Right lobe of liver (tissue), 6 donors: ENCODE measurements around the gene MYZAP. TPM values are rescaled to one million over a fixed set of nuclear protein-coding genes. Genes with fewer than 3 reads are reported as not detected.

ENCODE experiments used
- ATAC-seq, 4 donors: fragments of 200-7000 bp; cut with Tn5 transposase; one replicate each; pipeline ENCODE4 v1.9.1; 2020; ENCODE audit warnings: mild to moderate bottlenecking in 4 of 4, moderate library complexity in 4 of 4
- DNase-seq, 3 donors: peaks; one replicate each; pipeline ENCODE4 v3.0.0-alpha.2; 2020
- H3K27ac ChIP-seq, 3 donors: fragments of 200-600 bp; one replicate each; pipeline ENCODE4 v1.8.0; 2022
- H3K27me3 ChIP-seq, 2 donors: fragments of 200-600 bp; one replicate each; pipeline ENCODE4 v1.8.0; 2022
- H3K36me3 ChIP-seq, 4 donors: fragments of 200-600 bp; sonication (generic) in 1 of 4; one replicate each; pipeline versions ENCODE4 v1.5.1 to v1.8.0; 2017 to 2022; ENCODE audit warnings: control low read depth in 1 of 4
- H3K4me1 ChIP-seq, 4 donors: fragments of 200-600 bp; sonication (generic) in 1 of 4; one replicate each; pipeline versions ENCODE4 v1.5.1 to v1.8.0; 2017 to 2022; ENCODE audit warnings: control low read depth in 1 of 4
- H3K4me3 ChIP-seq, 3 donors: fragments of 200-600 bp; one replicate each; pipeline ENCODE4 v1.8.0; 2022
- H3K9me3 ChIP-seq, 4 donors: fragments of 200-600 bp; sonication (generic) in 1 of 4; one replicate each; pipeline versions ENCODE4 v1.5.1 to v1.8.0; 2017 to 2022; ENCODE audit warnings: control low read depth in 1 of 4
- CTCF ChIP-seq, 4 donors: fragments of 200-600 bp in 3 of 4; fragments of 450-650 bp in 1 of 4; IDR thresholded peaks; one replicate each; pipeline versions ENCODE4 v1.5.1 to v1.8.0; 2016 to 2022; ENCODE audit warnings: antibody characterized with exemption in 4 of 4, mild to moderate bottlenecking in 2 of 4
- POLR2A ChIP-seq: fragments of 450-650 bp; IDR thresholded peaks from one replicate; pipeline ENCODE4 v1.6.1; 2017; ENCODE audit warnings: antibody characterized with exemption, mild to moderate bottlenecking
- WGBS: methylation state at CpG from one replicate; pipeline ENCODE4 v1.1.6; 2018; ENCODE audit warnings: low coverage, low lambda C conversion rate; ENCODE audit not compliant: insufficient coverage; ENCODE audit errors: missing lambda C conversion rate; 5-methylcytosine and 5-hydroxymethylcytosine counted together
- intact Hi-C, 2 donors: fragments of 100-400 bp; cut with DNase I; formaldehyde crosslinking; loops; one replicate each; pipeline versions ENCODE4 v1.11.2 to v1.14.1; 2022
- total RNA-seq, 6 experiments: library from RNA; depleted of rRNA in 2 of 6; stranded (reverse); fragments of >200 nt in 2 of 6; fragmentation: NEBNext Ultra II Directional in 3 of 6; extraction: Animal tissue kit (Norgen Biotek cat#: 25700) in 3 of 6; gene quantifications; one replicate each; pipeline versions ENCODE4 v1.1.0 to v1.2.4, GENCODE V29; 2016 to 2023
- donor health status: DM: no; HTN: yes; CAD: no.
- donor health status: DM: no; HTN: no; CAD: no.
- donor health status: DM: no; HTN: no; CAD: no.
- donor health status: DM: no; HTN: yes; CAD: no.
- donor health status: DM: no; HTN: yes; CAD: no.

Gene MYZAP
- total RNA-seq, 6 experiments from 2014 or later = 0.24 to 0.65 (median 0.61) TPM; not detected in 2

DNA sequence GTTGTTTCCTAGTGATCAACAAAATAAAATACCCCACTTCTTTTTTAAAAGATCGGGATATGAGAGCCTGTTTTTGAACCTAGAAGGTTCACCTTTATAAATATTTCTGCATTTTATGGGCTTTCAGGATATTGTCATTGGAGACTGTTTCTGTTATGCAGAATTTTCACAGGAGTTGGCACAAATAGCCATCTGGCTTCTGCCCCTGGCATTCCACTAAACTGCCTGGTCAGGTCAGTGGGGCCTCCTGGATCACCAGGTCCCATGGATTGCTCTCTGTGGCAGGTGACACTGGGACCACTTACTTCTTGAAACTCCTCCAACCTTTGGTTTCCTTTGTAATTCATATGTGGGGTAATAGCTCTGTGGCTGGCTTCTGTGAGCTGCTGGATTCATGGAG is 89.3 kb downstream of the MYZAP start:
- WGBS = 89% methylated on average over 1 of the region's 1 CpG
- DNase-seq (no peak), ATAC-seq (no peak)
- Histone ChIP-seq H3K27me3 (no peaks in the 10 kb centered on the region), H3K9me3 (no peaks in the 10 kb centered on the region), H3K27ac (no peak overlapping the region), H3K4me3 (no peak overlapping the region), H3K4me1 (no peaks in the 10 kb centered on the region), H3K36me3 (no peaks in the 10 kb centered on the region)
- intact Hi-C loops = no loop called here
- TF ChIP-seq CTCF (IDR thresholded peaks at IDR 0.05) = no peak
- no peak for TF ChIP-seq POLR2A

GRCh38 chr15:57683481-57683880 is 91.8 kb downstream of the MYZAP start:
- no peak overlapping the region for H3K27ac ChIP-seq

DNA sequence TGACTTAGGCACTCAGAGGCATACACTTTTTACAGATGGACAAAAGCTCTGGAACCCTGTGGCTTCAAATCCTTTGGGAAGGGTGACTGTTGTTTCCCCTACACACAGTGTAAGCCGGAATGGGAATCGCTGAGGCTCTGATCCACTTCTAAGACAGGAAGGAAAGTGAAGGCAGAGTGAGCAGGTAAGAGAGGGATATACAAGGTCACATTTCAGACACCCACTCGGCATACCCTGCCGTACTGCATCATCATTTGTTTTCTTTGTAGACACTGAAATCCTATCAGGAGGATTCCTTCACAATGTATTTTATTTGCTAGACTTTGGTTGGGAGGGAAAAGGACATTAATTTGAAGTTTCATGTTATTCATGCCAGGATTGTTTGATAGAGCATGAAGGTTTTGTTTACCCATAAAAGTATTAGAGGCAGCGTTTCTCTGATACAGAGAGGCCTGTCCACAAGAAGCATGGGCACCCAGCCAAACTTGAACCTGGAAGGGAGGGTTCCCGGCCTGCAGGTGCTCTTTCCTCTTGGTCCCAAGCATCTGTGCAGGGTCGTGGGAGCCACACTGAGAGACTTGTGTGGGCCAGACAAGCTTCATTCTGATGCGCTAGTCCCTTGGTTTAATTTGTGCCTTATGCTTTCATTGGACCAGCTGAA is 92.9 kb downstream of the MYZAP start:
- no peak for DNase-seq
- no peak overlapping the region for H3K4me3 ChIP-seq
- no peak overlapping the region for H3K27ac ChIP-seq
- no peaks in the 10 kb centered on the region for H3K9me3 ChIP-seq
- no peaks in the 10 kb centered on the region for H3K36me3 ChIP-seq
- no peaks in the 10 kb centered on the region for H3K27me3 ChIP-seq
- no peaks in the 10 kb centered on the region for H3K4me1 ChIP-seq
- no peak for TF ChIP-seq CTCF (IDR thresholded peaks at IDR 0.05)
- TF ChIP-seq POLR2A = no peak
- no peak for ATAC-seq
- 85% methylated on average over 8 of the region's 8 CpGs for WGBS
- intact Hi-C loops = no loop called here

More at GRCh38 chr15:57683481-57683880, 91.8 kb downstream of the MYZAP start:
- ATAC-seq (no peak), DNase-seq (no peak)
- Histone ChIP-seq H3K4me1 (no peaks in the 10 kb centered on the region), H3K9me3 (no peaks in the 10 kb centered on the region), H3K36me3 (no peaks in the 10 kb centered on the region), H3K4me3 (no peak overlapping the region), H3K27me3 (no peaks in the 10 kb centered on the region)
- TF ChIP-seq CTCF (IDR thresholded peaks at IDR 0.05) = no peak
- TF ChIP-seq POLR2A = no peak
- 77% methylated on average over 1 of the region's 1 CpG for WGBS
- intact Hi-C loops = no loop called here

- ATAC-seq = no peak
- no peak overlapping the region for H3K27ac ChIP-seq
Observed at GRCh38 chr15:57685306-57686095, 93.8 kb downstream of the MYZAP start.

More at GRCh38 chr15:57685306-57686095, 93.8 kb downstream of the MYZAP start:
- no peaks in the 10 kb centered on the region for H3K36me3 ChIP-seq
- TF ChIP-seq CTCF (IDR thresholded peaks at IDR 0.05) (no peak), POLR2A (no peak)
- no peaks in the 10 kb centered on the region for H3K4me1 ChIP-seq
- no peak overlapping the region for H3K4me3 ChIP-seq
- intact Hi-C loops = no loop called here
- no peaks in the 10 kb centered on the region for H3K27me3 ChIP-seq
- WGBS = 70% methylated on average over 7 of the region's 7 CpGs
- no peaks in the 10 kb centered on the region for H3K9me3 ChIP-seq
- DNase-seq = no peak
